Smooth muscle cell (in vitro differentiated cells): ENCODE data around the gene DPP6. TPM values are rescaled to one million over a fixed set of nuclear protein-coding genes. Genes with fewer than 3 reads are reported as not detected.

ENCODE experiments used
- DNase-seq: peaks from one replicate; lab custom pipeline; 2025; ENCODE audit not compliant: unreplicated experiment; lab: John Stamatoyannopoulos, UW
- H2AFZ ChIP-seq: fragments of 200-600 bp; sonication (generic); 2 replicates; pipeline ENCODE4 v1.6.0; 2016; ENCODE audit warnings: antibody characterized with exemption, low read depth, mild to moderate bottlenecking
- H3F3A ChIP-seq: fragments of 200-600 bp; sonication (generic); 2 replicates; pipeline ENCODE4 v1.6.0; 2017; ENCODE audit warnings: antibody characterized with exemption, low read depth
- H3K27ac ChIP-seq: fragments of 200-600 bp; sonication (generic); 2 replicates; pipeline ENCODE4 v1.5.1; 2016; ENCODE audit warnings: low read depth, mild to moderate bottlenecking
- H3K27me3 ChIP-seq: fragments of 200-600 bp; sonication (generic); 2 replicates; pipeline ENCODE4 v1.6.1; 2016; ENCODE audit warnings: low read depth, mild to moderate bottlenecking
- H3K36me3 ChIP-seq: fragments of 200-600 bp; sonication (generic); 2 replicates; pipeline ENCODE4 v1.5.1; 2016; ENCODE audit warnings: low read depth
- H3K4me1 ChIP-seq: fragments of 200-600 bp; sonication (generic); 2 replicates; pipeline ENCODE4 v1.5.1; 2016; ENCODE audit warnings: low read depth
- H3K4me2 ChIP-seq: fragments of 200-600 bp; sonication (generic); 2 replicates; pipeline ENCODE4 v1.6.0; 2016; ENCODE audit warnings: mild to moderate bottlenecking
- H3K4me3 ChIP-seq: fragments of 200-600 bp; sonication (generic); 2 replicates; pipeline ENCODE4 v1.5.1; 2016; ENCODE audit warnings: mild to moderate bottlenecking
- H3K79me2 ChIP-seq: fragments of 200-600 bp; sonication (generic); 2 replicates; pipeline ENCODE4 v1.6.0; 2016; ENCODE audit warnings: low read depth, mild to moderate bottlenecking
- H3K9ac ChIP-seq: fragments of 200-600 bp; sonication (generic); 2 replicates; pipeline ENCODE4 v1.6.0; 2016; ENCODE audit warnings: low read depth
- H3K9me3 ChIP-seq: fragments of 200-600 bp; sonication (generic); replicated peaks from 2 replicates; pipeline ENCODE4 v1.5.1; 2016; ENCODE audit warnings: low read depth
- H4K20me1 ChIP-seq: fragments of 200-600 bp; sonication (generic); 2 replicates; pipeline ENCODE4 v1.6.0; 2016; ENCODE audit warnings: low read depth
- WGBS: methylation state at CpG from one replicate; pipeline ENCODE4 v1.1.7; 2016; ENCODE audit warnings: low lambda C conversion rate; 5-methylcytosine and 5-hydroxymethylcytosine counted together
- polyA plus RNA-seq: library from polyadenylated mRNA; unstranded; fragments of >200 nt; fragmentation: Nextera tagmentation; extraction: Ambion mirVana; gene quantifications from 2 replicates; pipeline ENCODE4 v1.2.1, GENCODE V29; 2016
- total RNA-seq: library from RNA; depleted of rRNA; stranded (reverse); fragments of >200 nt; gene quantifications from 2 replicates; pipeline ENCODE4 v1.2.3, GENCODE V29; 2014
- TF ChIP-seq, protein P1 (sequence below): fragments of 200-600 bp; sonication (generic); IDR thresholded peaks from 2 replicates; pipeline ENCODE4 v1.5.1; 2017; ENCODE audit warnings: borderline replicate concordance, mild to moderate bottlenecking, antibody characterized with exemption; ENCODE audit not compliant: insufficient read depth, poor library complexity, severe bottlenecking

The DPP6 gene
- total and polyA plus RNA-seq, 2 experiments from 2014 or later = 0.72 TPM; not detected in 1

DNA sequence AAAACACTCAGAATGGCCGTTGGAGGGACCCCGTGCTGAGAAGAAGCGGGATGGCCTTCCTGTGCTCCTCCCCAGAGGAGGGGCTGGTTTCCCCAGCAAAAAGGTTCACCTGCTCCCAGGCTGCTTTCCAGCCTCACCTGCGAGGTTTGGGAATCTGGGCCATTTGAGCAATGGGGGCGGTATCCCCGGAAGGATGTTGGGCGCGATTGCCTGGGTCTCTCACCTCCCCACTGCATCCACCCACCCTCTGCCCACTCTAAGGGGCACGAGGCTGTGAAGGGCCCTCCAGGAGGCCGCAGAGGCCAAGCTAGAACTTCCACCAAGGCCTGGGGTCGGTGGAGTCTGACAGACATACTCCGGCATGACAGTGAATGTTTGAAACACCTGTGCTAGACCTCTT is 803.2 kb downstream of the DPP6 start:
- H3K9ac ChIP-seq = no peak overlapping the region
- no peaks in the 10 kb centered on the region for H3K27me3 ChIP-seq
- H3K27ac ChIP-seq = no peak overlapping the region
- no peaks in the 10 kb centered on the region for H4K20me1 ChIP-seq
- H3K36me3 ChIP-seq = no peaks in the 10 kb centered on the region
- DNase-seq = no peak
- H3K79me2 ChIP-seq = no peaks in the 10 kb centered on the region
- no peak overlapping the region for H2AFZ ChIP-seq
- 88% methylated on average over 12 of the region's 12 CpGs for WGBS
- no peak overlapping the region for H3K4me2 ChIP-seq
- no peaks in the 10 kb centered on the region for H3K9me3 ChIP-seq
- no peaks in the 10 kb centered on the region for H3K4me1 ChIP-seq
- no peak overlapping the region for H3K4me3 ChIP-seq
- H3F3A ChIP-seq = no peaks in the 10 kb centered on the region
- TF ChIP-seq, protein P1, sequence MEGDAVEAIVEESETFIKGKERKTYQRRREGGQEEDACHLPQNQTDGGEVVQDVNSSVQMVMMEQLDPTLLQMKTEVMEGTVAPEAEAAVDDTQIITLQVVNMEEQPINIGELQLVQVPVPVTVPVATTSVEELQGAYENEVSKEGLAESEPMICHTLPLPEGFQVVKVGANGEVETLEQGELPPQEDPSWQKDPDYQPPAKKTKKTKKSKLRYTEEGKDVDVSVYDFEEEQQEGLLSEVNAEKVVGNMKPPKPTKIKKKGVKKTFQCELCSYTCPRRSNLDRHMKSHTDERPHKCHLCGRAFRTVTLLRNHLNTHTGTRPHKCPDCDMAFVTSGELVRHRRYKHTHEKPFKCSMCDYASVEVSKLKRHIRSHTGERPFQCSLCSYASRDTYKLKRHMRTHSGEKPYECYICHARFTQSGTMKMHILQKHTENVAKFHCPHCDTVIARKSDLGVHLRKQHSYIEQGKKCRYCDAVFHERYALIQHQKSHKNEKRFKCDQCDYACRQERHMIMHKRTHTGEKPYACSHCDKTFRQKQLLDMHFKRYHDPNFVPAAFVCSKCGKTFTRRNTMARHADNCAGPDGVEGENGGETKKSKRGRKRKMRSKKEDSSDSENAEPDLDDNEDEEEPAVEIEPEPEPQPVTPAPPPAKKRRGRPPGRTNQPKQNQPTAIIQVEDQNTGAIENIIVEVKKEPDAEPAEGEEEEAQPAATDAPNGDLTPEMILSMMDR = no peak

DNA sequence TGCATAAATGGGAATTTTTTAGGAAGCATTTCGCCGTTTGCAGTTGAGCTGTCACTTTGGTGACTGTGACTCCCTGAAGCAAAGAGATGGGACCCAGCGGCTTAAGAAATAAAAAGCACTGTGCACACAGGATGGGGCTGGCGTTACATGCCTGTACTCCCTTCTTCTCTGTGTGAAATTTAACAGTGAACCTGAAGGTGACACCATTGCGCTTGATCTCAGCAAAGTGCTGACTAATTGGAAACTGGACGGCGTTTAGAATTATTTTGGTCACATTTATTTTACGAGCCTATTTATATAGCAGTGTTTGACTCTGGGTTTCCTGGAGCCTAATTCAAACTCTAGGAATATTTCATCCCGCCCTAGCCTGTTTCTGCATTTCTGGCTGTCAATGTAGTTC is 804.5 kb downstream of the DPP6 start:
- Histone ChIP-seq H3K4me3 (no peak overlapping the region), H3K27ac (no peak overlapping the region), H3K4me2 (no peak overlapping the region), H3K9me3 (no peaks in the 10 kb centered on the region), H3K36me3 (no peaks in the 10 kb centered on the region), H4K20me1 (no peaks in the 10 kb centered on the region), H3K9ac (no peak overlapping the region), H3K4me1 (no peaks in the 10 kb centered on the region), H3K79me2 (no peaks in the 10 kb centered on the region), H3F3A (no peaks in the 10 kb centered on the region), H2AFZ (no peak overlapping the region), H3K27me3 (no peaks in the 10 kb centered on the region)
- no peak for DNase-seq
- TF ChIP-seq, protein P1 = no peak
- 73% methylated on average over 9 of the region's 9 CpGs for WGBS

DNA sequence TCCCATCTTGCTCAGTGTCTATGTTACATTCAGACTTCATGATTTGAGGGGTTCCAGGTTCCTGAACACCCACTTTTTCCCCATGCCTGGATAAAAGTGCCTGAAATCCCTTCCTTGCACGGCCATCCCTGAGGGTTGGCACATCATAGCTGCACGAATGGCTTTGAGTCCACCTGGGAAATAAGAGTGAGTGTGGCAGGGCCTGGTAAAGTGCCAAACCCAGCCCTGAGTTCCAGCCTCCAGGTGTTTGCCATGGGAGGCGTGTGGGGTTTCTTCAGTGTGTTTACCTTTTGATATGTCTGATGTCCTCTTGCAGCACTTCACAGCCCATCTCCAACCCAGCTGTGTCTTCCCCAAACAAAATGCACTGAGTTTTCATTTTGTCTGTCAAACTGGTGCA is 805.0 kb downstream of the DPP6 start:
- WGBS = 94% methylated on average over 3 of the region's 3 CpGs
- Histone ChIP-seq H3K4me2 (no peak overlapping the region), H3K79me2 (no peaks in the 10 kb centered on the region), H4K20me1 (no peaks in the 10 kb centered on the region), H3K9me3 (no peaks in the 10 kb centered on the region), H3K4me3 (no peak overlapping the region), H3K9ac (no peak overlapping the region), H2AFZ (no peak overlapping the region), H3K36me3 (no peaks in the 10 kb centered on the region), H3K27ac (no peak overlapping the region), H3F3A (no peaks in the 10 kb centered on the region), H3K27me3 (no peaks in the 10 kb centered on the region), H3K4me1 (no peaks in the 10 kb centered on the region)
- TF ChIP-seq, protein P1 = no peak
- no peak for DNase-seq

DNA sequence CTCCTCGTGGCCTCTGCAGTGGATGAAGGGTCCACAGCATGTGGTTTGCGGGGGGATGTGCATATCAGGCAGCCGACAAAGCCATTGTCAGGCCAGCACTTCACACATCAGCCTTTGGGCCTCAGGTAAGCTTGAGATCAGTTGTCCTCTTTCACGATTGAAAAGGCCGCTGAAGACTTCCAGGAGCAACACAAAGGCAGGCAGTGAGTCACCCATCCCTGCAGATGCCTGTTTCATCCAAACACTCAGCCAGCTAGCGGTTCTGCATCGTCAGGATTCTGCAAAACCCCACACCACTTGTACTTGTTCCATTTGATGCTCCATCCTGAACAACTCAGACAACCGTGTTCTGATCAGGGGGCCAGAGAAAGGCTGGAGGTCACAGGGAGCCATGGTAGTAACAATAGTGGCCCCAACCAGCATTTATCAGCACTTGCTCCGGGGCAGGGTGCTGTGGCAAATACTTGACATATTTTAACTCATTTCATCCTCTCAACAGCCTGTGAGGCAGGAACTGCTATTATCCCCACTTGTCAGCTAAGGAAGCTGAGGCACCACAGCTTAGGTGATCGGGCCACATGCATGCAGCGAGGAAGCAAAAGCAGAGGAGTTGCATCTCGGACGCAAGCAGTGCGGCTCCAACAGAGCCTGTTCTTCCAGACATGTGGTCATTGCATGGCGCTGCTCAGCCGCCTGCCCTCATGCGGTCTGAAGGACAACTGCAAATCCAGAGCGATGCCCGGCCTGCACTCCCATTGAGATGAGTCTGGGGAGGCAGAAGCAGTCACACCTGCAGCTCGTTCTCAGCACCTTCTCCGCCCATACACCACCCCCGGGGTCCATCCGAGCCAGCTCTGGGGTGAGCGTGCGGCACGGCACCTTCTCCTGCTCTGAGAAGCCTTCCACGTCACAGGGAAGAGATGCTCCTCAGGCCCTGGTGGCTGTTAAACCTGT is 805.8 kb downstream of the DPP6 start:
- WGBS = 74% methylated on average over 27 of the region's 27 CpGs
- Histone ChIP-seq H2AFZ (no peak overlapping the region), H3K4me2 (no peak overlapping the region), H3K27me3 (no peaks in the 10 kb centered on the region), H3K4me1 (no peaks in the 10 kb centered on the region), H3K9me3 (no peaks in the 10 kb centered on the region), H3F3A (no peaks in the 10 kb centered on the region), H3K9ac (no peak overlapping the region), H3K27ac (no peak overlapping the region), H3K36me3 (no peaks in the 10 kb centered on the region), H3K79me2 (no peaks in the 10 kb centered on the region), H3K4me3 (no peak overlapping the region), H4K20me1 (no peaks in the 10 kb centered on the region)
- no peak for DNase-seq
- TF ChIP-seq, protein P1 = no peak
